ENCODE results near the gene FAM200A.

DNA sequence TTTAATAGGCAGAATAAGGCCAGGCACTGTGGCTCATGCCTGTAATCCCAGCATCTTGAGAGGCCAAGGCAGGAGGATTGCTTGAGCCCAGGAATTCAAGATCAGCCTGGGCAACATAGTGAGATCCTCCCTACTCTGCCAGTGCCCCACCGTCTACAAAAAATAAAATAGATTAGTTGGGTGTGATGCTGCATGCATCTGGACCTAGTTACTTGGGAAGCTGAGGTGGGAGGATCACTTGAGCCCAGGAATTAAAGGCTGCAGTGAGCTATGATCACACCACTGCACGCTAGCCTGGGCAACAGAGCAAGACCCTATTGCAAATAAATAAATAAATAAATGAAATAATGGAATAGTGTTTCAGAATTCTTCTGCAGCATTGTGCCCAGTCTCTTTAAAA is 16.2 kb downstream of the FAM200A start:
- TF ChIP-seq POLR2AphosphoS5 (IDR thresholded peaks at IDR 0.05) (no peak), CTCF (IDR thresholded peaks at IDR 0.05 in 8 of 11, conservative IDR thresholded peaks at IDR 0.05 in 3 of 11) (no peak)
